Caco-2 (cell line): Measurements from ENCODE around the gene GRIN2A. TPM values are rescaled to one million over a fixed set of nuclear protein-coding genes. Genes with fewer than 3 reads are reported as not detected.

Source experiments
- BruUV-seq: library from RNA; stranded (reverse); fragments of 400-500 nt; replicated peaks from 2 replicates; lab custom pipeline; 2021; lab: Mats Ljungman, UMichigan
- CTCF ChIA-PET: fragments of 300-600 bp; sonication (Branson Sonifier 250); formaldehyde crosslinking; loops from one replicate; lab custom pipeline; 2022; ENCODE audit warnings: antibody characterized with exemption; lab: Charles Lee
- POLR2A ChIA-PET: fragments of 300-600 bp; sonication (Branson Sonifier 250); formaldehyde crosslinking; loops from one replicate; lab custom pipeline; 2022; ENCODE audit warnings: antibody characterized with exemption; lab: Charles Lee
- DNase-seq, 2 experiments: peaks; one replicate each; pipeline versions ENCODE4 v3.0.0 to v3.0.0-alpha.2; 2020 to 2022
- H3K27me3 ChIP-seq: replicated peaks from 2 replicates; pipeline ENCODE4 v1.6.0; 2011; ENCODE audit warnings: low read length; ENCODE audit not compliant: control insufficient read depth, insufficient read depth
- H3K36me3 ChIP-seq: 2 replicates; pipeline ENCODE4 v1.5.1; 2011; ENCODE audit warnings: low read length; ENCODE audit not compliant: control insufficient read depth, insufficient read depth
- H3K4me1 ChIP-seq: fragments of 250-450 bp; sonication (Bioruptor Pico); 2 replicates; pipeline ENCODE4 v1.5.1; 2020; ENCODE audit warnings: mild to moderate bottlenecking
- H3K4me3 ChIP-seq: 2 replicates; pipeline ENCODE4 v1.5.1; 2011; ENCODE audit warnings: low read depth, mild to moderate bottlenecking, control low read depth, low read length
- H3K9me3 ChIP-seq: fragments of 250-450 bp; sonication (Bioruptor Pico); 2 replicates; pipeline ENCODE4 v1.5.1; 2020; ENCODE audit warnings: mild to moderate bottlenecking, moderate library complexity
- H3K27ac Mint-ChIP-seq: one replicate; pipeline ENCODE4 v1.8.0; 2022; ENCODE audit warnings: mixed read lengths; ENCODE audit not compliant: unreplicated experiment
- H3K27me3 Mint-ChIP-seq: one replicate; pipeline ENCODE4 v1.8.0; 2022; ENCODE audit warnings: mixed read lengths; ENCODE audit not compliant: insufficient read depth, unreplicated experiment
- H3K36me3 Mint-ChIP-seq: one replicate; pipeline ENCODE4 v1.8.0; 2022; ENCODE audit warnings: mild to moderate bottlenecking, mixed read lengths; ENCODE audit not compliant: insufficient read depth, unreplicated experiment
- H3K4me1 Mint-ChIP-seq: one replicate; pipeline ENCODE4 v1.8.0; 2022; ENCODE audit warnings: low read depth, mixed read lengths; ENCODE audit not compliant: unreplicated experiment
- H3K4me3 Mint-ChIP-seq: one replicate; pipeline ENCODE4 v1.8.0; 2022; ENCODE audit warnings: mild to moderate bottlenecking, moderate library complexity, mixed read lengths; ENCODE audit not compliant: unreplicated experiment
- H3K9me3 Mint-ChIP-seq: one replicate; pipeline ENCODE4 v1.8.0; 2022; ENCODE audit warnings: mixed read lengths; ENCODE audit not compliant: unreplicated experiment
- CTCF ChIP-seq, 2 experiments: fragments of 200-600 bp in 1 of 2; IDR thresholded peaks; 1 replicate in 1 of 2; 2 replicates in 1 of 2; pipeline versions ENCODE4 v1.5.1 to v1.8.0; 2011 to 2022; ENCODE audit warnings: antibody characterized with exemption in 1 of 2, control low read depth in 1 of 2, inconsistent platforms in 1 of 2, low read depth in 1 of 2, low read length in 1 of 2, mild to moderate bottlenecking in 1 of 2, moderate library complexity in 1 of 2; ENCODE audit not compliant: insufficient read depth in 1 of 2, severe bottlenecking in 1 of 2, unreplicated experiment in 1 of 2
- intact Hi-C: fragments of 100-400 bp; cut with micrococcal nuclease; formaldehyde crosslinking; loops from one replicate; pipeline ENCODE4 v1.10.0; 2022; ENCODE audit not compliant: unreplicated experiment
- total RNA-seq: library from RNA; stranded (reverse); gene quantifications from 2 replicates; pipeline ENCODE4 v1.2.3, GENCODE V29; 2022

Gene GRIN2A
- total RNA-seq, 1 experiment from 2014 or later: 0.54 TPM

- H3K9me3 Mint-ChIP-seq: peaks cover 15% of the 10 kb centered on the region
- H3K36me3 ChIP-seq: no peaks in the 10 kb centered on the region
- 0 out of 2 replicates have a peak, but pooled peaks cover 7% of the 10 kb centered on the region for H3K4me1 ChIP-seq
- H3K36me3 Mint-ChIP-seq: no peaks in the 10 kb centered on the region
- H3K4me1 Mint-ChIP-seq: no peaks in the 10 kb centered on the region
- H3K27ac Mint-ChIP-seq: no peak overlapping the region
- no peaks in the 10 kb centered on the region for H3K27me3 ChIP-seq
- no peaks in the 10 kb centered on the region for H3K9me3 ChIP-seq
- TF ChIP-seq CTCF (IDR thresholded peaks at IDR 0.05; ENCODE audit: insufficient read depth in 1 of 2, low read depth in 1 of 2, low read length in 1 of 2, severe bottlenecking in 1 of 2, unreplicated experiment in 1 of 2): no peak
- no peak overlapping the region for H3K4me3 Mint-ChIP-seq
- ChIA-PET POLR2A (no interaction called here), CTCF (no interaction called here)
- peaks cover 2% of the 10 kb centered on the region for H3K27me3 Mint-ChIP-seq
- intact Hi-C loops: no loop called here
- H3K4me3 ChIP-seq: no peak overlapping the region
- no TSS peak for BruUV-seq
- no peak for DNase-seq
These were observed 3.7 kb downstream of the GRIN2A start for GRCh38 chr16:10178526-10178925.

- Histone ChIP-seq H3K4me1 (0 out of 2 replicates have a peak, but pooled peaks cover 7% of the 10 kb centered on the region), H3K4me3 (no peak overlapping the region), H3K36me3 (no peaks in the 10 kb centered on the region), H3K27me3 (no peaks in the 10 kb centered on the region), H3K9me3 (no peaks in the 10 kb centered on the region)
- ChIA-PET CTCF (interaction anchor here (0.6 kb wide), 1 partner anchor 1601 kb away, joined by 3 read pairs; no protein-coding TSS in a partner anchor), POLR2A (no interaction called here)
- DNase-seq: no peak
- Mint-ChIP-seq H3K36me3 (no peaks in the 10 kb centered on the region), H3K27ac (no peak overlapping the region), H3K4me1 (no peaks in the 10 kb centered on the region), H3K9me3 (peaks cover 15% of the 10 kb centered on the region), H3K27me3 (no peaks in the 10 kb centered on the region), H3K4me3 (no peak overlapping the region)
- intact Hi-C loops: no loop called here
- TF ChIP-seq CTCF (IDR thresholded peaks at IDR 0.05; ENCODE audit: insufficient read depth in 1 of 2, low read depth in 1 of 2, low read length in 1 of 2, severe bottlenecking in 1 of 2, unreplicated experiment in 1 of 2): no peak
- BruUV-seq: no TSS peak
These were observed 4.1 kb downstream of the GRIN2A start for GRCh38 chr16:10178080-10178479.

GRCh38 chr16:10172848-10173655, 9.2 kb downstream of the GRIN2A start:
- POLR2A ChIA-PET: no interaction called here
- no peaks in the 10 kb centered on the region for H3K36me3 ChIP-seq
- intact Hi-C loops: no loop called here
- peaks cover 3% of the 10 kb centered on the region; the same call in 1 of the 2 replicates for H3K9me3 ChIP-seq
- H3K4me3 Mint-ChIP-seq: no peak overlapping the region
- H3K4me1 Mint-ChIP-seq: peaks cover 16% of the 10 kb centered on the region
- H3K4me1 ChIP-seq: peaks cover 20% of the 10 kb centered on the region
- H3K27me3 Mint-ChIP-seq: no peaks in the 10 kb centered on the region
- CTCF ChIA-PET: no interaction called here
- BruUV-seq: no TSS peak
- TF ChIP-seq CTCF (IDR thresholded peaks at IDR 0.05; ENCODE audit: insufficient read depth in 1 of 2, low read depth in 1 of 2, low read length in 1 of 2, severe bottlenecking in 1 of 2, unreplicated experiment in 1 of 2): no peak
- no peaks in the 10 kb centered on the region for H3K27me3 ChIP-seq
- H3K9me3 Mint-ChIP-seq: peaks cover 34% of the 10 kb centered on the region
- no peak overlapping the region for H3K4me3 ChIP-seq
- no peaks in the 10 kb centered on the region for H3K36me3 Mint-ChIP-seq
- no peak for DNase-seq
- no peak overlapping the region for H3K27ac Mint-ChIP-seq
